Stomach smooth muscle (tissue), 2 donors: ENCODE results near the gene ZCCHC12.

Experiments used
- H3K27ac ChIP-seq: one replicate; pipeline ENCODE4 v1.7.0; 2013; ENCODE audit warnings: mild to moderate bottlenecking, low read length, inconsistent platforms
- H3K27me3 ChIP-seq, 2 donors: one replicate each; pipeline ENCODE4 v1.7.0; 2013; ENCODE audit warnings: low read length in 2 of 2; ENCODE audit not compliant: insufficient read depth in 2 of 2, control insufficient read depth in 1 of 2
- H3K36me3 ChIP-seq, 2 donors: one replicate each; pipeline ENCODE4 v1.7.0; 2013; ENCODE audit warnings: low read length in 2 of 2; ENCODE audit not compliant: control insufficient read depth in 2 of 2, insufficient read depth in 2 of 2
- H3K4me1 ChIP-seq: one replicate; pipeline ENCODE4 v1.7.0; 2013; ENCODE audit warnings: low read length; ENCODE audit not compliant: control insufficient read depth, insufficient read depth
- H3K4me3 ChIP-seq, 2 donors: one replicate each; pipeline ENCODE4 v1.7.0; 2013; ENCODE audit warnings: low read length in 2 of 2
- H3K9ac ChIP-seq, 2 donors: one replicate each; pipeline ENCODE4 v1.7.0; 2013; ENCODE audit warnings: low read length in 2 of 2, mild to moderate bottlenecking in 1 of 2
- H3K9me3 ChIP-seq, 2 donors: one replicate each; pipeline ENCODE4 v1.7.0; 2013; ENCODE audit warnings: low read length in 2 of 2; ENCODE audit not compliant: control insufficient read depth in 2 of 2
- donor health status: healthy.
- donor health status: Pancreatic carcinoma.

Gene ZCCHC12

GRCh38 chrX:118839334-118839958 is 15.8 kb downstream of the ZCCHC12 start:
- Histone ChIP-seq H3K4me1 (no peaks in the 10 kb centered on the region), H3K4me3 (peak overlapping the region; percentile 51 to 70), H3K9me3 (no peaks in the 10 kb centered on the region), H3K9ac (peak overlapping the region; percentile 28 to 37), H3K36me3 (no peaks in the 10 kb centered on the region), H3K27ac (no peak overlapping the region), H3K27me3 (no peaks in the 10 kb centered on the region)

- no peaks in the 10 kb centered on the region for H3K36me3 ChIP-seq
- no peak overlapping the region for H3K4me3 ChIP-seq
- no peaks in the 10 kb centered on the region for H3K4me1 ChIP-seq
- no peak overlapping the region for H3K9ac ChIP-seq
- H3K27me3 ChIP-seq = peaks cover 0 to 4% of the 10 kb centered on the region in 2 donors
- H3K27ac ChIP-seq = no peak overlapping the region
- no peaks in the 10 kb centered on the region for H3K9me3 ChIP-seq
These were observed 24.1 kb downstream of the ZCCHC12 start for GRCh38 chrX:118847676-118848075.

- no peak overlapping the region for H3K27ac ChIP-seq
These were observed 30.0 kb downstream of the ZCCHC12 start for GRCh38 chrX:118853596-118853995.

GRCh38 chrX:118855681-118856310 is 32.2 kb downstream of the ZCCHC12 start:
- H3K27ac ChIP-seq = no peak overlapping the region
- no peak overlapping the region for H3K9ac ChIP-seq
- H3K9me3 ChIP-seq = no peaks in the 10 kb centered on the region
- H3K27me3 ChIP-seq = peaks cover 0 to 2% of the 10 kb centered on the region in 2 donors
- no peaks in the 10 kb centered on the region for H3K36me3 ChIP-seq
- H3K4me1 ChIP-seq = no peaks in the 10 kb centered on the region
- no peak overlapping the region for H3K4me3 ChIP-seq

More at GRCh38 chrX:118853596-118853995, 30.0 kb downstream of the ZCCHC12 start:
- H3K4me1 ChIP-seq = no peaks in the 10 kb centered on the region
- no peak overlapping the region for H3K9ac ChIP-seq
- no peaks in the 10 kb centered on the region for H3K36me3 ChIP-seq
- no peak overlapping the region for H3K4me3 ChIP-seq
- peaks cover 0 to 4% of the 10 kb centered on the region in 2 donors for H3K27me3 ChIP-seq
- no peaks in the 10 kb centered on the region for H3K9me3 ChIP-seq

GRCh38 chrX:118857006-118857405 is 33.4 kb downstream of the ZCCHC12 start:
- Histone ChIP-seq H3K4me3 (no peak overlapping the region), H3K9me3 (no peaks in the 10 kb centered on the region), H3K27ac (no peak overlapping the region), H3K9ac (no peak overlapping the region), H3K36me3 (no peaks in the 10 kb centered on the region), H3K4me1 (no peaks in the 10 kb centered on the region), H3K27me3 (peaks cover 0 to 2% of the 10 kb centered on the region in 2 donors)

- Histone ChIP-seq H3K9ac (no peak overlapping the region), H3K9me3 (no peaks in the 10 kb centered on the region), H3K4me3 (no peak overlapping the region), H3K4me1 (no peaks in the 10 kb centered on the region), H3K27ac (no peak overlapping the region), H3K27me3 (peaks cover 0 to 4% of the 10 kb centered on the region in 2 donors), H3K36me3 (no peaks in the 10 kb centered on the region)
These were observed 37.7 kb downstream of the ZCCHC12 start for GRCh38 chrX:118861338-118861737.

GRCh38 chrX:118862091-118862490 is 38.5 kb downstream of the ZCCHC12 start:
- Histone ChIP-seq H3K27ac (no peak overlapping the region), H3K27me3 (peaks cover 0 to 4% of the 10 kb centered on the region in 2 donors), H3K36me3 (no peaks in the 10 kb centered on the region), H3K9ac (no peak overlapping the region), H3K4me1 (no peaks in the 10 kb centered on the region), H3K4me3 (no peak overlapping the region), H3K9me3 (no peaks in the 10 kb centered on the region)

- H3K27me3 ChIP-seq = peaks cover 0 to 4% of the 10 kb centered on the region in 2 donors
- H3K9ac ChIP-seq = no peak overlapping the region
- no peaks in the 10 kb centered on the region for H3K9me3 ChIP-seq
- H3K4me1 ChIP-seq = no peaks in the 10 kb centered on the region
- no peaks in the 10 kb centered on the region for H3K36me3 ChIP-seq
- no peak overlapping the region for H3K4me3 ChIP-seq
- no peak overlapping the region for H3K27ac ChIP-seq
These were observed 39.4 kb downstream of the ZCCHC12 start for GRCh38 chrX:118862979-118863378.

GRCh38 chrX:118864063-118864635 is 40.5 kb downstream of the ZCCHC12 start:
- no peak overlapping the region for H3K27ac ChIP-seq
- H3K9me3 ChIP-seq = no peaks in the 10 kb centered on the region
- H3K36me3 ChIP-seq = no peaks in the 10 kb centered on the region
- H3K4me3 ChIP-seq = no peak overlapping the region
- H3K4me1 ChIP-seq = no peaks in the 10 kb centered on the region
- no peak overlapping the region for H3K9ac ChIP-seq
- peaks cover 0 to 4% of the 10 kb centered on the region in 2 donors for H3K27me3 ChIP-seq

- H3K27ac ChIP-seq = no peak overlapping the region
- H3K4me3 ChIP-seq = no peak overlapping the region
- no peaks in the 10 kb centered on the region for H3K4me1 ChIP-seq
- no peaks in the 10 kb centered on the region for H3K36me3 ChIP-seq
- H3K9ac ChIP-seq = no peak overlapping the region
- H3K9me3 ChIP-seq = no peaks in the 10 kb centered on the region
- H3K27me3 ChIP-seq = peaks cover 0 to 2% of the 10 kb centered on the region in 2 donors
These were observed 41.6 kb downstream of the ZCCHC12 start for GRCh38 chrX:118865231-118865630.

GRCh38 chrX:118867251-118867650 is 43.6 kb downstream of the ZCCHC12 start:
- Histone ChIP-seq H3K4me3 (no peak overlapping the region), H3K9me3 (no peaks in the 10 kb centered on the region), H3K27ac (no peak overlapping the region), H3K9ac (no peak overlapping the region), H3K27me3 (peaks cover 0 to 2% of the 10 kb centered on the region in 2 donors), H3K4me1 (peaks cover 8% of the 10 kb centered on the region), H3K36me3 (no peaks in the 10 kb centered on the region)
